ENCODE measurements around the gene BMP8B. TPM values are rescaled to one million over a fixed set of nuclear protein-coding genes. Genes with fewer than 3 reads are reported as not detected.
"Not testable (repeated sequence)": the region's sequence is repeated elsewhere in the genome, so short reads cannot be mapped to it uniquely, and the experiment has no call there.

Gene BMP8B
- total RNA-seq, 3 donors from 2014 or later, result 0.23 to 0.30 (median 0.24) TPM

DNA sequence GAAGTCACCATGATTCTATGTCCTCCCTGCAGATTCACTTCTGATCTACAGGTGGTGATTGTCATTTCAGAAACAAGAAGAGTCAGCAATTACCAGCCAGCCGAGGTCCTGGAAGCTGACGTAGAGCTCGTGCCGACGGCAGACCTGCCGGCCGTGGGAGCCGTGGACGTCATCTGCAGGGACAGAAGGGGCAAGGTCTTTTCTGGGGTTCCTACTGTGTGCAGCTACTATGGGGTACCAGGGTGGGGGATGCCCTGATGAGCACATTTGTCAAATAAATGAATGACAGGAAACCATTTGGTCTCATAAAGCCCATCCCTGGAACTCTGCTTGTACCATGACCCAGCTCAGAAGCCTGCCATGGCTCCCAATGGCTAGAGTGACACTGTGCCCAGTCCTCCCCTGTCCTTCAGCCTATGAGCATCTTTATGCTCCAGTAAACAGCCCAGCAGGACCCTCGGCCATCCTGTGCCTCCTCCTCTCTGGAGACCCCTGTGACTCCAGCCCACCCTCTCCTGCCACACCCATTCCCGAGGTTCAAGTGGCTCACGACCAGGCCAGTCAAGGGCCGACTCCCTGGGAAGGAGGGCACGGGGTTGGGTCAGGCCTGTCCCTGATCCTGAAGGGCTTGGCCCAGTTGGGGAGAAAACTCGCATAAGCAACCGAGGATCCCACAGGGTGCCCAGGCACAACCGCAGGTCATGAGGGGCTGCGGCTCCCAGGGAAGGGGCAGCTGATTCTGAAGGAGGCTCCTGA, 24.9 kb downstream of the BMP8B start:
- not testable (repeated sequence) for DNase-seq; ATAC-seq; H3K4me3 Mint-ChIP-seq; H3K27me3 Mint-ChIP-seq (ENCODE audit: low read depth); H3K9me3 Mint-ChIP-seq; H3K36me3 Mint-ChIP-seq (ENCODE audit: insufficient read depth); H3K4me1 Mint-ChIP-seq (ENCODE audit: low read depth)

- Mint-ChIP-seq H3K9me3 (no peaks in the 10 kb centered on the region), H3K36me3 (ENCODE audit: insufficient read depth) (peaks cover 8% of the 10 kb centered on the region), H3K4me1 (ENCODE audit: low read depth) (no peaks in the 10 kb centered on the region), H3K27me3 (ENCODE audit: low read depth) (peaks cover 2% of the 10 kb centered on the region), H3K4me3 (no peak overlapping the region)
- ATAC-seq (no peak), DNase-seq (no peak)
Observed at GRCh38 chr1:39762550-39763540, 25.8 kb downstream of the BMP8B start.

DNA sequence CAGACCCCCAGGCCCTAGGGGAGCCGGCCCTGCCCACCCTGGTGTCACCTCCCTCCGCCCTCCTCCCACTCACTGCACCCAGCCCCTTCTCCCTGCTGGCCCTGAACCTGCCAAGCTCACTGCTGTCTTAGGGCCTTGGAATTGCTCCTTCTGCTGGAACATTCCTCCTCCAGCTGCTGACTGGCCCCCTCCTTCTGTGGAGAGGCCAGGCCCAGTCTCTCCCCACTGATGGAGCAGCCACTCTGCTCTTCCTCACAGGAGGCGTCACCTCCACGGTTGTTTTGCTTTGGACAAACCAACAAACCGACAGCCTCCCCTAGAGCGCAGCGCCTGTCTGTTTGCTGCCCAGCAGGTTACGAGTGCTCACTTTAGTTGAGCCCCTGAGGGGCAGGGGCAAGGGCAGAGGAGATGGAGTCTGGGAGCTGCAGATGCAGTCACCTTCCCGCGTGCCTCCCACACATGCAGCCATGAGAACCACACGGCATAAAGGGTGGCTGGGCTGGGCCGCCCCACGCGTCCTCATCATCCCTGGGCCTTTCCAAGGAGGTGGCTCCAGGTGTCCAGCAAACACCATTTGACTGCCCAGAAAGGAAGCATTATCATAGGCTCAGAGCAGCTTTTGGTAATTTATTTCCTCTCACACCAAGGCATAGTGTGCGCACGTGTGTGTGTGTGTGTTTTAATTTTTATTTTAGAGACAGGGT, 27.0 kb downstream of the BMP8B start:
- peaks cover 14% of the 10 kb centered on the region for H3K36me3 Mint-ChIP-seq (ENCODE audit: insufficient read depth)

DNA sequence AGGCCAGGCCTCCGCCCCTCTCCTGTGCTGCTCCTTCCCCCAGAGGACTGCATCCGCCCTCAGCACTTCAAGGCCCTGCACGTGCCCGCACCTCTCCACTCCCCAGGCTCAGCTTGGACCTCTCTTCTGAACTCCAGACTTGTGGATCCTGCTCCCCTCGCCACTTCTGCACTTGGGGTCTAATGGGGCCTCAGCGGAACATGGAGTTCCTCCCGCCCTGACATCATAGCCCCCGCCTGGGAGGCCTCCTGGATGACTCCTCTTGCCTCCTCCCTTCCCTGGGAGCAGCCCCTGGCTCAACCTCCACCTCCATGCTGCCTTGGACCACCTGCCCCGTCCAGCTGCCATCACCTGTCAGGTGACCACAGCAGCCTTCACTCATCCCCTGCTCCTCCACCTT, 27.6 kb downstream of the BMP8B start:
- Mint-ChIP-seq H3K36me3 (ENCODE audit: insufficient read depth) (peaks cover 17% of the 10 kb centered on the region), H3K4me1 (ENCODE audit: low read depth) (no peaks in the 10 kb centered on the region)
- no peak for ATAC-seq

More for the DNA sequence above, 27.0 kb downstream of the BMP8B start:
- ATAC-seq (no peak), DNase-seq (no peak)
- Mint-ChIP-seq H3K9me3 (no peaks in the 10 kb centered on the region), H3K4me1 (ENCODE audit: low read depth) (no peaks in the 10 kb centered on the region), H3K27me3 (ENCODE audit: low read depth) (peaks cover 2% of the 10 kb centered on the region), H3K4me3 (no peak overlapping the region)

DNA sequence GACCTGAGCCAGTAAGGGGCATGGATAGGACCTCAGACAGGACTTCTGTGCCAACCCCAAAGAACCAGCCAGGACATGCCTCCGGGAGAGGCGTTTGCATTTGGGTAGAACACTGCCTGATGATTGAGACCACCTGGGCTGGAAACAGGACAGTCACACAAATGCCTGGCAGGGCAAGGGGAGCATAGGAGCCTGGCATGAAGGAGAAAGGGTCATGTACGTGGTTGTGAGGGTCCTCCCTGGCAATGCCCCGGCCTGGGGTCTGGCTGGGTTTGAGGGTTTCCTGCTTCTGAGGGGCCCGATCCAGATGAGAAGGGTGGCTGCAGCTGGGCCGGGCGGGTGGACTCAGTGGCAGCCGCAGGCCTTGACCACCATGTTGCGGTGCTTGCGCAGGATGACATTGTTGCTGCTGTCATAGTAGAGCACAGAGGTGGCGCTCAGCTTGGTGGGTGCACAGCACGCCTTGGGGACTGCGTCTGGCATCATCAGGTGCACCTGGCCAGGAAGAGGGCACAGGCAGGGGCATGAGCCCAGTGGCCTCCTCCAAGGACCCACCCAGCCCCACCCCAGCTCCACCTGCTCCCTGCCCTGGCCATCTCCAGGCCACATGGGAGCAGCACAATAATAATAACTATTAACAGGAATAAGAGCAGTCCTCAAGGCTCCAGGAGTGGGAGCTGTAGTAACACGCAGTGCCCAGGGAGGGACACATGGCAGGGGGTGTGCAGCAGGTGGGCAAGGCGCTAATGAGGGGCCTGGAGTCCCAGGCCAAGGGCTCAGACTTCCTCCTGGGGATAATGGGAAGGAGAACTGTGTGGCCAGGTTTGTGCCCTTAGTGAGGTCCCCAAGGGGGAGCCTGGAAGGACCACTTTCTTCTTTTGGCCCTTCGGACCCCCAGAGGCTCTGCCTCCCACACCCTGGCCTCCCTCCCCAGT, 28.3 kb downstream of the BMP8B start:
- H3K4me1 Mint-ChIP-seq (ENCODE audit: low read depth), result no peaks in the 10 kb centered on the region
- peaks cover 17% of the 10 kb centered on the region for H3K36me3 Mint-ChIP-seq (ENCODE audit: insufficient read depth)
- H3K9me3 Mint-ChIP-seq, result no peaks in the 10 kb centered on the region
- DNase-seq (no peak), ATAC-seq (no peak)
- H3K4me3 Mint-ChIP-seq, result no peak overlapping the region
- H3K27me3 Mint-ChIP-seq (ENCODE audit: low read depth), result no peaks in the 10 kb centered on the region

More for the DNA sequence above, 27.6 kb downstream of the BMP8B start:
- Mint-ChIP-seq H3K4me3 (no peak overlapping the region), H3K9me3 (no peaks in the 10 kb centered on the region), H3K27me3 (ENCODE audit: low read depth) (no peaks in the 10 kb centered on the region)
- no peak for DNase-seq

- H3K4me1 Mint-ChIP-seq (ENCODE audit: low read depth), result no peaks in the 10 kb centered on the region
- ATAC-seq (no peak), DNase-seq (no peak)
- no peaks in the 10 kb centered on the region for H3K27me3 Mint-ChIP-seq (ENCODE audit: low read depth)
- no peak overlapping the region for H3K4me3 Mint-ChIP-seq
- peaks cover 19% of the 10 kb centered on the region for H3K36me3 Mint-ChIP-seq (ENCODE audit: insufficient read depth)
- no peaks in the 10 kb centered on the region for H3K9me3 Mint-ChIP-seq
Observed at GRCh38 chr1:39759436-39759726, 29.3 kb downstream of the BMP8B start.

GRCh38 chr1:39758556-39759435, 29.9 kb downstream of the BMP8B start:
- ATAC-seq (no peak), DNase-seq (no peak)
- no peak overlapping the region for H3K4me3 Mint-ChIP-seq
- H3K4me1 Mint-ChIP-seq (ENCODE audit: low read depth), result no peaks in the 10 kb centered on the region
- no peaks in the 10 kb centered on the region for H3K27me3 Mint-ChIP-seq (ENCODE audit: low read depth)
- H3K36me3 Mint-ChIP-seq (ENCODE audit: insufficient read depth), result peaks cover 23% of the 10 kb centered on the region
- H3K9me3 Mint-ChIP-seq, result no peaks in the 10 kb centered on the region

- ATAC-seq, result no peak
- DNase-seq, result no peak
- H3K4me3 Mint-ChIP-seq, result no peak overlapping the region
- no peaks in the 10 kb centered on the region for H3K27me3 Mint-ChIP-seq (ENCODE audit: low read depth)
- peaks cover 28% of the 10 kb centered on the region for H3K36me3 Mint-ChIP-seq (ENCODE audit: insufficient read depth)
- no peaks in the 10 kb centered on the region for H3K9me3 Mint-ChIP-seq
- H3K4me1 Mint-ChIP-seq (ENCODE audit: low read depth), result no peaks in the 10 kb centered on the region
Observed at GRCh38 chr1:39757501-39757900, 31.2 kb downstream of the BMP8B start.

- no peaks in the 10 kb centered on the region for H3K9me3 Mint-ChIP-seq
- DNase-seq (no peak), ATAC-seq (no peak)
- H3K4me3 Mint-ChIP-seq, result no peak overlapping the region
- no peaks in the 10 kb centered on the region for H3K27me3 Mint-ChIP-seq (ENCODE audit: low read depth)
- H3K36me3 Mint-ChIP-seq (ENCODE audit: insufficient read depth), result peaks cover 34% of the 10 kb centered on the region
- H3K4me1 Mint-ChIP-seq (ENCODE audit: low read depth), result no peaks in the 10 kb centered on the region
Observed at GRCh38 chr1:39755965-39756659, 32.6 kb downstream of the BMP8B start.

GRCh38 chr1:39754906-39755504, 33.7 kb downstream of the BMP8B start:
- H3K36me3 Mint-ChIP-seq (ENCODE audit: insufficient read depth), result peaks cover 39% of the 10 kb centered on the region
- no peak overlapping the region for H3K4me3 Mint-ChIP-seq
- no peaks in the 10 kb centered on the region for H3K4me1 Mint-ChIP-seq (ENCODE audit: low read depth)
- no peaks in the 10 kb centered on the region for H3K27me3 Mint-ChIP-seq (ENCODE audit: low read depth)
- H3K9me3 Mint-ChIP-seq, result no peaks in the 10 kb centered on the region
- no peak for DNase-seq
- ATAC-seq, result no peak

GRCh38 chr1:39754026-39754570, 34.6 kb downstream of the BMP8B start:
- Mint-ChIP-seq H3K36me3 (ENCODE audit: insufficient read depth) (peaks cover 44% of the 10 kb centered on the region), H3K27me3 (ENCODE audit: low read depth) (no peaks in the 10 kb centered on the region), H3K9me3 (no peaks in the 10 kb centered on the region), H3K4me3 (no peak overlapping the region), H3K4me1 (ENCODE audit: low read depth) (no peaks in the 10 kb centered on the region)
- ATAC-seq, result no peak
- no peak for DNase-seq
